Chondrocyte (in vitro differentiated cells): ENCODE measurements around the gene ZDHHC11. TPM values are rescaled to one million over a fixed set of nuclear protein-coding genes. Genes with fewer than 3 reads are reported as not detected.
"Not testable (repeated sequence)": the region's sequence is repeated elsewhere in the genome, so short reads cannot be mapped to it uniquely, and the experiment has no call there.

ENCODE experiments used
- DNase-seq: peaks from one replicate; pipeline ENCODE4 v3.0.0; 2021; ENCODE audit warnings: mixed read lengths, low spot score
- H3K27ac Mint-ChIP-seq: one replicate; pipeline ENCODE4 v1.8.0; 2021; ENCODE audit warnings: mild to moderate bottlenecking, moderate library complexity, mixed read lengths; ENCODE audit not compliant: unreplicated experiment
- H3K27me3 Mint-ChIP-seq: 2 replicates; pipeline ENCODE4 v1.8.0; 2021; ENCODE audit warnings: low read depth, mixed read lengths
- H3K36me3 Mint-ChIP-seq: 2 replicates; pipeline ENCODE4 v1.8.0; 2021; ENCODE audit warnings: low read depth, mixed read lengths
- H3K4me1 Mint-ChIP-seq: 2 replicates; pipeline ENCODE4 v1.8.0; 2021; ENCODE audit warnings: low read depth, mild to moderate bottlenecking, mixed read lengths
- H3K4me3 Mint-ChIP-seq: one replicate; pipeline ENCODE4 v1.8.0; 2021; ENCODE audit warnings: mild to moderate bottlenecking, moderate library complexity, mixed read lengths; ENCODE audit not compliant: unreplicated experiment
- H3K9me3 Mint-ChIP-seq: 2 replicates; pipeline ENCODE4 v1.8.0; 2021; ENCODE audit warnings: low read depth, mixed read lengths
- CTCF ChIP-seq: fragments of 200-600 bp; sonication (generic); IDR thresholded peaks from 2 replicates; pipeline ENCODE4 v1.5.0; 2021; ENCODE audit warnings: antibody characterized with exemption, mild to moderate bottlenecking, moderate library complexity
- total RNA-seq: library from RNA; stranded (reverse); gene quantifications from 3 replicates; pipeline ENCODE4 v1.2.1, GENCODE V29; 2021

Gene ZDHHC11
- total RNA-seq, 1 donor from 2014 or later: 1.9 TPM

- TF ChIP-seq CTCF: no peak
- Mint-ChIP-seq H3K27me3 (peaks cover 18% of the 10 kb centered on the region), H3K9me3 (no peaks in the 10 kb centered on the region), H3K27ac (no peak overlapping the region), H3K4me1 (no peaks in the 10 kb centered on the region), H3K4me3 (no peak overlapping the region), H3K36me3 (no peaks in the 10 kb centered on the region)
- DNase-seq: peak; percentile 91
These were observed 2.1 kb downstream of the ZDHHC11 start for GRCh38 chr5:848671-849111.

GRCh38 chr5:847736-848135 is 3.0 kb downstream of the ZDHHC11 start:
- peaks cover 15% of the 10 kb centered on the region for H3K27me3 Mint-ChIP-seq
- not testable (repeated sequence) for H3K27ac Mint-ChIP-seq, H3K36me3 Mint-ChIP-seq, H3K9me3 Mint-ChIP-seq, H3K4me1 Mint-ChIP-seq, H3K4me3 Mint-ChIP-seq
- DNase-seq: peak; percentile 46

- H3K4me1 Mint-ChIP-seq, H3K36me3 Mint-ChIP-seq, H3K4me3 Mint-ChIP-seq, H3K27ac Mint-ChIP-seq, H3K9me3 Mint-ChIP-seq, H3K27me3 Mint-ChIP-seq: not testable (repeated sequence)
- DNase-seq: peak; percentile 81
These were observed 3.6 kb downstream of the ZDHHC11 start for GRCh38 chr5:847212-847611.

GRCh38 chr5:846602-847091 is 4.1 kb downstream of the ZDHHC11 start:
- H3K36me3 Mint-ChIP-seq, H3K27me3 Mint-ChIP-seq, H3K27ac Mint-ChIP-seq, H3K9me3 Mint-ChIP-seq, H3K4me3 Mint-ChIP-seq, H3K4me1 Mint-ChIP-seq: not testable (repeated sequence)
- DNase-seq: peak; percentile 66

GRCh38 chr5:845676-846601 is 4.8 kb downstream of the ZDHHC11 start:
- not testable (repeated sequence) for H3K9me3 Mint-ChIP-seq, H3K4me1 Mint-ChIP-seq, H3K4me3 Mint-ChIP-seq, H3K36me3 Mint-ChIP-seq, H3K27ac Mint-ChIP-seq, H3K27me3 Mint-ChIP-seq
- peak; percentile 67 for DNase-seq

- DNase-seq: peak; percentile 74
- H3K27me3 Mint-ChIP-seq, H3K4me1 Mint-ChIP-seq, H3K9me3 Mint-ChIP-seq, H3K27ac Mint-ChIP-seq, H3K36me3 Mint-ChIP-seq, H3K4me3 Mint-ChIP-seq: not testable (repeated sequence)
These were observed 5.6 kb downstream of the ZDHHC11 start for GRCh38 chr5:845031-845675.

- H3K4me1 Mint-ChIP-seq, H3K4me3 Mint-ChIP-seq, H3K36me3 Mint-ChIP-seq, H3K27ac Mint-ChIP-seq, H3K27me3 Mint-ChIP-seq, H3K9me3 Mint-ChIP-seq: not testable (repeated sequence)
- DNase-seq: peak; percentile 87
These were observed 6.4 kb downstream of the ZDHHC11 start for GRCh38 chr5:844426-844825.

- H3K27me3 Mint-ChIP-seq, H3K4me1 Mint-ChIP-seq, H3K4me3 Mint-ChIP-seq, H3K9me3 Mint-ChIP-seq, H3K36me3 Mint-ChIP-seq, H3K27ac Mint-ChIP-seq: not testable (repeated sequence)
- peak; percentile 93 for DNase-seq
These were observed 6.9 kb downstream of the ZDHHC11 start for GRCh38 chr5:843926-844325.

GRCh38 chr5:843371-843770 is 7.4 kb downstream of the ZDHHC11 start:
- H3K9me3 Mint-ChIP-seq, H3K4me3 Mint-ChIP-seq, H3K4me1 Mint-ChIP-seq, H3K27me3 Mint-ChIP-seq, H3K36me3 Mint-ChIP-seq, H3K27ac Mint-ChIP-seq: not testable (repeated sequence)
- DNase-seq: peak; percentile 91

GRCh38 chr5:842402-843221 is 8.2 kb downstream of the ZDHHC11 start:
- H3K27me3 Mint-ChIP-seq, H3K9me3 Mint-ChIP-seq, H3K4me1 Mint-ChIP-seq, H3K36me3 Mint-ChIP-seq, H3K27ac Mint-ChIP-seq, H3K4me3 Mint-ChIP-seq: not testable (repeated sequence)
- peak; percentile 93 for DNase-seq
